MCF 10A (cell line): ENCODE data around the gene TBC1D7. TPM values are rescaled to one million over a fixed set of nuclear protein-coding genes. Genes with fewer than 3 reads are reported as not detected.
A peak's percentile ranks its signal among the peaks of the same experiment; 100 is the strongest.
"Not testable (repeated sequence)": the region's sequence is repeated elsewhere in the genome, so short reads cannot be mapped to it uniquely, and the experiment has no call there.

Experiments
- BruUV-seq: library from RNA; stranded (reverse); fragments of 400-500 nt; replicated peaks from 2 replicates; lab custom pipeline; 2021; lab: Mats Ljungman, UMichigan
- CTCF ChIA-PET: fragments of 300-600 bp; sonication (Branson Sonifier 250); formaldehyde crosslinking; extraction: SDS; loops from one replicate; lab custom pipeline; 2021; ENCODE audit warnings: antibody characterized with exemption, inconsistent platforms; lab: Yijun Ruan, JAX
- POLR2A ChIA-PET: fragments of 300-600, 350-650 bp; sonication (Branson Sonifier 250); formaldehyde crosslinking; extraction: SDS; loops from one replicate; lab custom pipeline; 2020; ENCODE audit warnings: antibody characterized with exemption, inconsistent platforms; lab: Yijun Ruan, JAX
- DNase-seq: peaks from one replicate; pipeline ENCODE4 v3.0.0-alpha.2; 2018; ENCODE audit not compliant: unreplicated experiment
- H3K27ac Mint-ChIP-seq: one replicate; pipeline ENCODE4 v1.8.0; 2022; ENCODE audit warnings: mild to moderate bottlenecking, low read depth, mixed read lengths; ENCODE audit not compliant: unreplicated experiment
- H3K27me3 Mint-ChIP-seq: one replicate; pipeline ENCODE4 v1.8.0; 2022; ENCODE audit warnings: mixed read lengths; ENCODE audit not compliant: insufficient read depth, unreplicated experiment
- H3K36me3 Mint-ChIP-seq: one replicate; pipeline ENCODE4 v1.8.0; 2022; ENCODE audit warnings: mild to moderate bottlenecking, moderate library complexity, mixed read lengths; ENCODE audit not compliant: insufficient read depth, unreplicated experiment
- H3K4me1 Mint-ChIP-seq: one replicate; pipeline ENCODE4 v1.8.0; 2022; ENCODE audit warnings: mixed read lengths; ENCODE audit not compliant: insufficient read depth, unreplicated experiment
- H3K4me3 Mint-ChIP-seq: one replicate; pipeline ENCODE4 v1.8.0; 2022; ENCODE audit warnings: mild to moderate bottlenecking, moderate library complexity, mixed read lengths; ENCODE audit not compliant: unreplicated experiment
- H3K9me3 Mint-ChIP-seq: one replicate; pipeline ENCODE4 v1.8.0; 2022; ENCODE audit warnings: mixed read lengths; ENCODE audit not compliant: unreplicated experiment
- CTCF ChIP-seq: fragments of 200-600 bp; IDR thresholded peaks from one replicate; pipeline ENCODE4 v1.8.0; 2022; ENCODE audit warnings: antibody characterized with exemption, mild to moderate bottlenecking; ENCODE audit not compliant: unreplicated experiment
- intact Hi-C: fragments of 100-400 bp; cut with micrococcal nuclease; formaldehyde crosslinking; loops from 2 replicates; pipeline ENCODE4 v1.14.1; 2022
- total RNA-seq: library from RNA; stranded (reverse); gene quantifications from 2 replicates; pipeline ENCODE4 v1.2.3, GENCODE V29; 2022

TBC1D7 gene
- total RNA-seq, 1 experiment from 2014 or later, result 19.5 TPM

GRCh38 chr6:13332349-13332706, 4.0 kb upstream of the TBC1D7 start:
- peaks cover 5% of the 10 kb centered on the region for H3K4me1 Mint-ChIP-seq
- no peaks in the 10 kb centered on the region for H3K9me3 Mint-ChIP-seq
- intact Hi-C loops, result no loop called here
- H3K4me3 Mint-ChIP-seq, result no peak overlapping the region
- no peak overlapping the region for H3K27ac Mint-ChIP-seq
- ChIA-PET POLR2A (interaction anchor here (1.2 kb wide), 1 partner anchor 422 kb away, joined by 3 read pairs; no protein-coding TSS in a partner anchor), CTCF (interaction anchor here (0.5 to 8.4 kb wide), 24 partner anchors 8 to 440 kb away, joined by 3 to 160 read pairs (median 4); no protein-coding TSS in a partner anchor)
- DNase-seq, result no peak
- no peaks in the 10 kb centered on the region for H3K27me3 Mint-ChIP-seq
- TF ChIP-seq CTCF, result no peak
- H3K36me3 Mint-ChIP-seq, result no peaks in the 10 kb centered on the region
- no TSS peak for BruUV-seq

DNA sequence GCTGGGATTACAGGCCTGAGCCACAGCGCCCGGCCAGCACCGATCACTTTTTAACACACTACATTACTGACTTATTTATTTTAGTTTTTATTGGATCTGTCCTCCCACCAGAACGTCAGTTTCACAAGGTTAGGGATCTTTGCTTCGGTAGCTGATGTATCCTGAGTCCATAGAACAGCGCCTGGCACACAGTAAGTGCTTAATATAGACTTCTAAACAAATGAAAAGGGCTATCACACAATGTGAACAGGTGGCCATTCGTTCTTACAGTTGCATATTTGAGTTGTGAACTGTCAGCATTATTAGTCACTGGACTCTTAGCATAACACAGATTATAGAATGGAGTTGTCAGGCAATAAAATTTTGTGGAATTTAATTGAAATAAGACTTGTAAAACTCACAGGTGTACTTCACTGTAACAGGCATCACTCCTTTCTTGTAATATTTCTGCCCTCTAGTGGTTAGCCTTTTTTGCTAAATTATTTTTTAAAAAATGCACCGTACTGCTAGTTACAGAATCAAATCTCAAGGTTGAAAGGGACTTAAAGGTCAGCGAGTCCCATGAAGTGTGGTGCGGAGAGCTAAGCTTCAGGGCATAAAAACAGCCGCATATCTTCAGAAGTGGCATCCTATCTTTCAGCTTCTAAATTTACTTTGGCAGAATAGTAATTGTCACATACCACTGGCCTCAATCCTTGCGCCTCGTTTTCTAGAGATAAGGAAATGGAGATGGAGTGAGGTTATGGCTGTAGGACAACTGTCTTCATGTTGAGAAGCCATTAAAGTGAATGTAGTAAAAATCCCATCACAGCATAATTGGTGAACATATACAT, 3.4 kb upstream of the TBC1D7 start:
- TF ChIP-seq CTCF, result peak; percentile 51
- H3K4me3 Mint-ChIP-seq, result no peak overlapping the region
- POLR2A ChIA-PET, result interaction anchor here (1.2 to 5.2 kb wide), 3 partner anchors 24 to 421 kb away, joined by 3 to 40 read pairs (median 4); partner anchors contain the start of gene SIRT5
- no TSS peak for BruUV-seq
- CTCF ChIA-PET, result interaction anchor here (0.5 to 8.4 kb wide), 32 partner anchors 8 to 440 kb away, joined by 3 to 160 read pairs (median 4); no protein-coding TSS in a partner anchor
- H3K27ac Mint-ChIP-seq, result no peak overlapping the region
- H3K4me1 Mint-ChIP-seq, result peaks cover 5% of the 10 kb centered on the region
- peak; percentile 25 for DNase-seq
- H3K27me3 Mint-ChIP-seq, result no peaks in the 10 kb centered on the region
- intact Hi-C loops, result loop anchor here (1.0 kb wide), 2 partner anchors 102 to 420 kb away; no protein-coding TSS in a partner anchor
- H3K9me3 Mint-ChIP-seq, result no peaks in the 10 kb centered on the region
- H3K36me3 Mint-ChIP-seq, result no peaks in the 10 kb centered on the region

GRCh38 chr6:13328875-13329183, 492 bp upstream of the TBC1D7 start:
- CTCF ChIA-PET, result interaction anchor here (0.6 to 8.4 kb wide), 13 partner anchors 8 to 422 kb away, joined by 3 to 160 read pairs (median 4); partner anchors contain the start of gene SIRT5
- POLR2A ChIA-PET, result interaction anchor here (0.7 to 5.2 kb wide), 31 partner anchors 9 to 417 kb away, joined by 3 to 40 read pairs (median 5); partner anchors contain the start of genes GFOD1, NOL7 and SIRT5
- no peaks in the 10 kb centered on the region for H3K27me3 Mint-ChIP-seq
- H3K36me3 Mint-ChIP-seq, result peaks cover 15% of the 10 kb centered on the region
- DNase-seq, result no peak
- H3K9me3 Mint-ChIP-seq, result no peaks in the 10 kb centered on the region
- intact Hi-C loops, result no loop called here
- TSS peak; percentile 93 for BruUV-seq
- H3K27ac Mint-ChIP-seq, result peak overlapping the region; percentile 79
- H3K4me3 Mint-ChIP-seq, result peak overlapping the region; percentile 88
- TF ChIP-seq CTCF, result no peak
- H3K4me1 Mint-ChIP-seq, result no peaks in the 10 kb centered on the region

DNA sequence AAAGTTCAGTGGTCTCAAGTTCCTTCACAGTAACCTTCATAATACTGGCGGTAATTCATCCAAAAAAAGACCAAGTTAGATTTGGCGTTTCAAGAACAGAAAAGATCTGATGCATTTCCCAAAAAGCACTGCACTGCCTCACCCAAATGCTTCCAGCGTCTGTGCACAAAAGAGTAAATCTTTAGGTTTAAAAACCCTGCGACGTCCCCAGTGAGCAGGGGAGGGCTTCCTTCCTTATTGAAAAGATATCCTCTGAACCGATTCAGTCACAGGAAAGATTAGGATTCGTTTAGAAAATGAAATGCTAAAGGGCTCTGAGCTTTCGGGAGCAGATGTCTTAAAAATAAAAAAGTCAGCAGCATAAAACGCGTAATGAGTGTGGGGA, 654 bp downstream of the TBC1D7 start:
- DNase-seq, result no peak
- H3K4me3 Mint-ChIP-seq, result peak overlapping the region; percentile 88
- H3K27ac Mint-ChIP-seq, result peak overlapping the region; percentile 79
- peaks cover 26% of the 10 kb centered on the region for H3K36me3 Mint-ChIP-seq
- H3K27me3 Mint-ChIP-seq, result no peaks in the 10 kb centered on the region
- CTCF ChIA-PET, result interaction anchor here (0.7 to 8.4 kb wide), 3 partner anchors 412 to 612 kb away, joined by 3 to 160 read pairs (median 3); no protein-coding TSS in a partner anchor
- POLR2A ChIA-PET, result interaction anchor here (0.5 to 5.2 kb wide), 30 partner anchors 8 to 943 kb away, joined by 3 to 40 read pairs (median 5); partner anchors contain the start of genes GFOD1, NOL7 and SIRT5
- no TSS peak for BruUV-seq
- intact Hi-C loops, result loop anchor here (1.0 to 2.0 kb wide), 2 partner anchors 20 to 25 kb away; no protein-coding TSS in a partner anchor
- no peaks in the 10 kb centered on the region for H3K4me1 Mint-ChIP-seq
- H3K9me3 Mint-ChIP-seq, result no peaks in the 10 kb centered on the region
- no peak for TF ChIP-seq CTCF

GRCh38 chr6:13326031-13326586, 2.2 kb downstream of the TBC1D7 start:
- H3K27me3 Mint-ChIP-seq, H3K4me1 Mint-ChIP-seq, H3K4me3 Mint-ChIP-seq, DNase-seq, H3K9me3 Mint-ChIP-seq, CTCF ChIA-PET, H3K27ac Mint-ChIP-seq, BruUV-seq, POLR2A ChIA-PET: not testable (repeated sequence)
- intact Hi-C loops, result loop anchor here (2.0 kb wide), 1 partner anchor 23 kb away; no protein-coding TSS in a partner anchor
- peaks cover 38% of the 10 kb centered on the region for H3K36me3 Mint-ChIP-seq
